Tibial nerve (tissue), 4 donors: ENCODE measurements around the gene SOX18.

Experiments
- CTCF ChIP-seq, 5 experiments: fragments of 200-600 bp in 3 of 5; fragments of 450-650 bp in 2 of 5; sonication (generic) in 3 of 5; IDR thresholded peaks; one replicate each; pipeline ENCODE4 v1.5.1; 2016 to 2019; ENCODE audit warnings: antibody characterized with exemption in 5 of 5, mild to moderate bottlenecking in 3 of 5, moderate library complexity in 2 of 5
- EP300 ChIP-seq, 2 donors: sonication (generic); formaldehyde crosslinking; IDR thresholded peaks; one replicate each; pipeline ENCODE4 v1.6.1; 2017; ENCODE audit warnings: antibody characterized with exemption in 2 of 2, mild to moderate bottlenecking in 1 of 2
- POLR2A ChIP-seq, 2 donors: fragments of 450-650 bp; IDR thresholded peaks; one replicate each; pipeline ENCODE4 v1.6.1; 2017; ENCODE audit warnings: antibody characterized with exemption in 2 of 2, mild to moderate bottlenecking in 2 of 2, moderate library complexity in 2 of 2

DNA sequence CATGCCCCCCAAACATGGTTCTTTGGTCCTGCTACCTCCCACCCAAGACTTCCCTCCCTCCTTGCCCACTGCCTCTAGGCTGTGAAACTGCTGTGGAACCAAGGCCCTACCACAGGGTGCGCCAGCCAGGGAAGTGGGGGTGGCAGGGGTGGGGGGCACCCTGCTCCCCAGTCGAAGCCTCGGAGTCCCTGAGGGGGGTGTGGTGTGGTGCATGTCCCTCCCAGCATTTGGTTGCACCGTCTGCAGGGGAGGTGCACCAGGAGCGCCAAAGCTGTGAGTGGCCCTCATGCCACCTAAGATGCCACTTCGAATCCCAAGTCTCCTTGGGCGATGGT lies 28.1 kb upstream of the SOX18 start:
- TF ChIP-seq POLR2A (IDR thresholded peaks at IDR 0.05) (no peak), CTCF (IDR thresholded peaks at IDR 0.05) (no peak), EP300 (IDR thresholded peaks at IDR 0.05) (no peak)
